GM19328 (cell line): Measurements from ENCODE around the gene TEX101.
"Not testable (repeated sequence)": the region's sequence is repeated elsewhere in the genome, so short reads cannot be mapped to it uniquely, and the experiment has no call there.

Experiments used
- ATAC-seq: cut with Tn5 transposase; IDR thresholded peaks from one replicate; pipeline ENCODE4 v1.9.1; 2021; ENCODE audit warnings: mild to moderate bottlenecking, moderate library complexity; ENCODE audit not compliant: unreplicated experiment

The TEX101 gene

GRCh38 chr19:43414554-43414953, at the start of gene TEX101:
Gene TEX101, plus strand, starts transcription at chr19:43414890. Its CDS starts 1,030 bp downstream, at chr19:43415920.
- no peak for ATAC-seq

GRCh38 chr19:43365677-43366076, 49.0 kb upstream of the TEX101 start:
- ATAC-seq = not testable (repeated sequence)

- ATAC-seq = no peak
These were observed 46.9 kb upstream of the TEX101 start for GRCh38 chr19:43367822-43368221.

GRCh38 chr19:43368897-43369296, 45.8 kb upstream of the TEX101 start:
- ATAC-seq = not testable (repeated sequence)

- no peak for ATAC-seq
These were observed 42.8 kb upstream of the TEX101 start for GRCh38 chr19:43371909-43372308.

- no peak for ATAC-seq
These were observed 42.2 kb upstream of the TEX101 start for GRCh38 chr19:43372462-43372861.

GRCh38 chr19:43377624-43378023, 37.1 kb upstream of the TEX101 start:
- ATAC-seq = not testable (repeated sequence)

- ATAC-seq = no peak
These were observed 34.7 kb upstream of the TEX101 start for GRCh38 chr19:43380008-43380407.

GRCh38 chr19:43380771-43381386, 33.8 kb upstream of the TEX101 start:
- ATAC-seq = no peak

- not testable (repeated sequence) for ATAC-seq
These were observed 32.0 kb upstream of the TEX101 start for GRCh38 chr19:43382586-43383216.

GRCh38 chr19:43383254-43383653, 31.4 kb upstream of the TEX101 start:
- ATAC-seq = not testable (repeated sequence)

GRCh38 chr19:43383759-43384158, 30.9 kb upstream of the TEX101 start:
- ATAC-seq = not testable (repeated sequence)

GRCh38 chr19:43390903-43391551, 23.7 kb upstream of the TEX101 start:
- not testable (repeated sequence) for ATAC-seq

GRCh38 chr19:43391552-43391935, 23.1 kb upstream of the TEX101 start:
- not testable (repeated sequence) for ATAC-seq

GRCh38 chr19:43393501-43393900, 21.2 kb upstream of the TEX101 start:
- not testable (repeated sequence) for ATAC-seq

- no peak for ATAC-seq
These were observed 19.1 kb upstream of the TEX101 start for GRCh38 chr19:43395561-43395960.

- no peak for ATAC-seq
These were observed 8.4 kb upstream of the TEX101 start for GRCh38 chr19:43406297-43406696.

GRCh38 chr19:43407416-43408005, 7.2 kb upstream of the TEX101 start:
- ATAC-seq = no peak

GRCh38 chr19:43408043-43408442, 6.6 kb upstream of the TEX101 start:
- no peak for ATAC-seq

- ATAC-seq = no peak
These were observed 5.3 kb upstream of the TEX101 start for GRCh38 chr19:43409415-43409814.

- no peak for ATAC-seq
These were observed 2.2 kb upstream of the TEX101 start for GRCh38 chr19:43412441-43412840.
